K562 (cell line): ENCODE data around the gene NOL4L. TPM values are rescaled to one million over a fixed set of nuclear protein-coding genes. Genes with fewer than 3 reads are reported as not detected.

Experiments
- ATAC-seq: fragments of 200-7000 bp; cut with Tn5 transposase; 3 replicates; pipeline ENCODE4 v1.9.1; 2020; ENCODE audit warnings: moderate library complexity
- BruUV-seq: library from RNA; stranded (reverse); fragments of 400-500 nt; replicated peaks from 2 replicates; lab custom pipeline; 2021; lab: Mats Ljungman, UMichigan
- CTCF ChIA-PET: fragments of 300-600 bp; formaldehyde crosslinking; extraction: SDS; loops from one replicate; lab custom pipeline; 2021; ENCODE audit warnings: low intra/inter-chr PET ratio; lab: Yijun Ruan, JAX
- POLR2A ChIA-PET: fragments of 300-600, 350-650 bp; sonication (Branson Sonifier 250); formaldehyde crosslinking; extraction: SDS; loops from one replicate; lab custom pipeline; 2021; ENCODE audit warnings: antibody characterized with exemption, inconsistent platforms; lab: Yijun Ruan, JAX
- DNase-seq, 4 experiments: peaks; one replicate each; pipeline versions ENCODE4 v3.0.0 to v3.0.0-alpha.2; 2011 to 2018; ENCODE audit warnings: low spot score in 3 of 4, mixed read lengths in 3 of 4; ENCODE audit errors: extremely low read depth in 1 of 4
- FAIRE-seq: peaks from 2 replicates; lab custom pipeline; 2011; peaks lifted over from hg19 to GRCh38; lab: Jason Lieb, UNC
- H2AFZ ChIP-seq: 2 replicates; pipeline ENCODE4 v1.6.0; 2011; ENCODE audit warnings: low read depth, low read length, control low read depth, inconsistent platforms
- H3K27ac ChIP-seq: fragments of 200-600 bp; 3 replicates; pipeline ENCODE4 v1.8.0; 2011; ENCODE audit warnings: low read depth, mild to moderate bottlenecking, control low read depth, inconsistent platforms, low read length, moderate library complexity, mixed read lengths; ENCODE audit errors: extremely low read depth
- H3K27me3 ChIP-seq, 2 experiments: fragments of 300-600 bp in 1 of 2; 2 replicates in 1 of 2; 3 replicates in 1 of 2; pipeline versions ENCODE4 v1.6.0 to v1.8.0; 2011; ENCODE audit warnings: inconsistent platforms in 2 of 2, low read length in 2 of 2, mild to moderate bottlenecking in 1 of 2, mixed read lengths in 1 of 2, moderate library complexity in 1 of 2; ENCODE audit not compliant: control insufficient read depth in 2 of 2, insufficient read depth in 2 of 2
- H3K36me3 ChIP-seq: fragments of 300-600 bp; 3 replicates; pipeline ENCODE4 v1.8.0; 2011; ENCODE audit warnings: mild to moderate bottlenecking, low read length, inconsistent platforms; ENCODE audit not compliant: control insufficient read depth, insufficient read depth
- H3K4me1 ChIP-seq, 2 experiments: fragments of 200-600 bp in 1 of 2; replicated peaks in 1 of 2; 2 replicates in 1 of 2; 3 replicates in 1 of 2; pipeline versions ENCODE4 v1.5.1 to v1.8.0; 2011; ENCODE audit warnings: inconsistent platforms in 2 of 2, low read length in 2 of 2, mild to moderate bottlenecking in 1 of 2, mixed read lengths in 1 of 2, moderate library complexity in 1 of 2; ENCODE audit not compliant: control insufficient read depth in 2 of 2, insufficient read depth in 2 of 2
- H3K4me2 ChIP-seq: 2 replicates; pipeline ENCODE4 v1.6.1; 2011; ENCODE audit warnings: low read length, control low read depth, inconsistent platforms, mixed read lengths; ENCODE audit not compliant: insufficient read depth
- H3K4me3 ChIP-seq: fragments of 200-600 bp; sonication (generic), shearing (Covaris generic); 2 replicates; pipeline ENCODE4 v1.5.1; 2016; ENCODE audit warnings: control low read depth, inconsistent platforms
- H3K79me2 ChIP-seq: fragments of 200-600 bp; 3 replicates; pipeline ENCODE4 v1.8.0; 2011; ENCODE audit warnings: low read length, inconsistent platforms; ENCODE audit not compliant: control insufficient read depth, insufficient read depth
- H3K9ac ChIP-seq, 2 experiments: 2 replicates each; pipeline versions ENCODE4 v1.6.0 to v1.6.1; 2011; ENCODE audit warnings: low read depth in 2 of 2, low read length in 2 of 2, control low read depth in 1 of 2, inconsistent platforms in 1 of 2, mild to moderate bottlenecking in 1 of 2, mixed read lengths in 1 of 2; ENCODE audit not compliant: insufficient read depth in 1 of 2
- H3K9me1 ChIP-seq: one replicate; pipeline ENCODE4 v1.6.0; 2011; ENCODE audit warnings: inconsistent platforms, mild to moderate bottlenecking, low read length, moderate library complexity; ENCODE audit not compliant: control insufficient read depth, insufficient read depth
- H3K9me3 ChIP-seq: replicated peaks from 2 replicates; pipeline ENCODE4 v1.5.1; 2011; ENCODE audit warnings: low read depth, low read length, inconsistent platforms; ENCODE audit not compliant: control insufficient read depth, insufficient read depth
- H4K20me1 ChIP-seq: replicated peaks from 2 replicates; pipeline ENCODE4 v1.6.1; 2011; ENCODE audit warnings: low read length, inconsistent platforms, mixed read lengths; ENCODE audit not compliant: control insufficient read depth, insufficient read depth
- CBFA2T3 ChIP-seq: fragments of 450-650 bp; IDR thresholded peaks from 2 replicates; pipeline ENCODE4 v1.6.1; 2017
- CHD7 ChIP-seq: fragments of 200-600 bp; sonication (generic); IDR thresholded peaks from one replicate; pipeline ENCODE4 v1.6.1; 2012; ENCODE audit warnings: mild to moderate bottlenecking, low read depth, low read length, inconsistent platforms
- E2F1 ChIP-seq: sonication (generic); formaldehyde crosslinking; IDR thresholded peaks from 2 replicates; pipeline ENCODE4 v1.8.1; 2023; ENCODE audit warnings: mild to moderate bottlenecking, missing genetic modification reagents, moderate library complexity
- KAT2B ChIP-seq: IDR thresholded peaks from one replicate; pipeline ENCODE4 v1.6.1; 2012; ENCODE audit warnings: low read depth, mild to moderate bottlenecking, control low read depth, inconsistent platforms, low read length, moderate library complexity
- KLF13 ChIP-seq: fragments of 450-650 bp; IDR thresholded peaks from 2 replicates; pipeline ENCODE4 v1.6.1; 2016; ENCODE audit warnings: missing genetic modification characterization, low read depth, mild to moderate bottlenecking, missing compliant biosample characterization, moderate library complexity, borderline replicate concordance
- PCBP2 ChIP-seq: fragments of 200-400 bp; formaldehyde crosslinking; IDR thresholded peaks from 2 replicates; pipeline ENCODE4 v1.6.1; 2018; ENCODE audit warnings: low read length, low read depth, mild to moderate bottlenecking, moderate library complexity; ENCODE audit not compliant: poor library complexity, severe bottlenecking
- XRCC3 ChIP-seq: fragments of 450-650 bp; IDR thresholded peaks from 2 replicates; pipeline ENCODE4 v1.6.1; 2017; ENCODE audit warnings: mild to moderate bottlenecking, moderate library complexity
- ZNF23 ChIP-seq: fragments of 250-450 bp; sonication (Bioruptor Pico); IDR thresholded peaks from 2 replicates; pipeline ENCODE4 v1.4.0; 2020; ENCODE audit warnings: mild to moderate bottlenecking
- WGBS: fragments of 100-300 bp; shearing (Covaris generic); methylation state at CpG from one replicate; pipeline ENCODE4 v1.1.6; 2016; ENCODE audit warnings: low coverage, mixed read lengths; ENCODE audit not compliant: insufficient coverage; ENCODE audit errors: missing lambda C conversion rate; 5-methylcytosine and 5-hydroxymethylcytosine counted together
- in situ Hi-C: fragments of 300-500 bp; cut with MboI; formaldehyde crosslinking; loops from 4 replicates; pipeline ENCODE4 v1.15.0; 2018; ENCODE audit warnings: inconsistent platforms, mixed read lengths
- intact Hi-C: fragments of 100-400 bp; cut with micrococcal nuclease; formaldehyde crosslinking; loops from 2 replicates; pipeline ENCODE4 v1.14.2; 2022
- polyA plus RNA-seq, 8 experiments: library from polyadenylated mRNA; depleted of rRNA in 4 of 8; stranded (reverse) in 5 of 8; unstranded in 3 of 8; fragments of >200 nt; fragmentation: Nextera tagmentation in 2 of 8; fragmentation: Illumina TruSeq in 1 of 8; extraction: Ambion mirVana in 2 of 8; extraction: Trizol in 1 of 8; gene quantifications; 2 replicates each; pipeline versions ENCODE4 v1.2.1 to v1.2.3, GENCODE V29; 2011 to 2014; ENCODE audit warnings: inconsistent platforms in 1 of 8, missing spikeins in 1 of 8
- total RNA-seq, 7 experiments: library from RNA; depleted of rRNA in 6 of 7; stranded (reverse); fragments of >200 nt in 6 of 7; fragmentation: Illumina TruSeq in 2 of 7; extraction: Trizol in 2 of 7; gene quantifications; 2 replicates each; pipeline versions ENCODE4 v1.2.1 to v1.2.3, GENCODE V29; 2011 to 2021; ENCODE audit warnings: low replicate concordance in 1 of 7
- TF ChIP-seq, protein P1 (sequence below): IDR thresholded peaks from 2 replicates; pipeline ENCODE4 v1.6.1; 2011; ENCODE audit not compliant: insufficient read length; ENCODE audit errors: extremely low read depth

The NOL4L gene
- total and polyA plus RNA-seq, 9 of the 15 experiments (the other 6 are each of a cell fraction or from before 2014, with no cell fraction given), result 5.1 to 36.2 (median 13.6) TPM

DNA sequence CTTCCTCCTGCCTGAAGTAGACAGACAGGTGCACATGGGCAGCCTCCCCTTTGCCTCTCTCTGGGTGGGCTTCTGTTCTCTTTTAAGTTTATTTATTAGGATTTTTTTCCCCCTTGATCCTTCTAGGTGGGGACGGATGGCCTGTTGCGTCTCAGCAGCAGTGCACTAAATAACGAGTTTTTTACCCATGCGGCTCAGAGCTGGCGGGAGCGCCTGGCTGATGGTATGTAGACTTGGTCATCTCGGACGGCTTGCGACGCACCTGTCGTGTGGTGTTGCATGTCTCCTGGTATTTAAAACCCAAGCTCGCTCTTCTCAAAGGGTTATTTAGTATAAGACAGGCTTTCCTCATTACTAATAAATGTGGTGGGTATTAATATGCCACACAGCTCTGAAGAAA is 153.7 kb downstream of the NOL4L start:
- in situ Hi-C loops, result no loop called here
- ATAC-seq, result no peak
- no peaks in the 10 kb centered on the region for H3K9me3 ChIP-seq
- no peak for FAIRE-seq
- H4K20me1 ChIP-seq, result peaks cover 4% of the 10 kb centered on the region; the same call in 1 of the 2 replicates
- H3K9ac ChIP-seq, result no peak overlapping the region
- H3K4me1 ChIP-seq, result no peaks in the 10 kb centered on the region
- H3K27ac ChIP-seq, result no peak overlapping the region
- WGBS, result 96% methylated on average over 12 of the region's 12 CpGs
- H3K79me2 ChIP-seq, result 0 out of 3 replicates have a peak, but pooled peaks cover 3% of the 10 kb centered on the region
- ChIA-PET POLR2A (interaction anchor here (0.6 to 1.2 kb wide), 3 partner anchors 17 to 222 kb away, joined by 3 to 4 read pairs (median 4); no protein-coding TSS in a partner anchor), CTCF (no interaction called here)
- no TSS peak for BruUV-seq
- H3K4me3 ChIP-seq, result no peak overlapping the region
- no peak overlapping the region for H2AFZ ChIP-seq
- DNase-seq, result no peak
- H3K36me3 ChIP-seq, result peaks cover 94% of the 10 kb centered on the region
- H3K4me2 ChIP-seq, result no peak overlapping the region
- H3K9me1 ChIP-seq, result no peaks in the 10 kb centered on the region
- intact Hi-C loops, result no loop called here
- H3K27me3 ChIP-seq, result no peaks in the 10 kb centered on the region
- TF ChIP-seq CHD7, result no peak
- no peak for TF ChIP-seq E2F1
- no peak for TF ChIP-seq ZNF23 (CRISPR knock-in tag)
- TF ChIP-seq, protein P1, sequence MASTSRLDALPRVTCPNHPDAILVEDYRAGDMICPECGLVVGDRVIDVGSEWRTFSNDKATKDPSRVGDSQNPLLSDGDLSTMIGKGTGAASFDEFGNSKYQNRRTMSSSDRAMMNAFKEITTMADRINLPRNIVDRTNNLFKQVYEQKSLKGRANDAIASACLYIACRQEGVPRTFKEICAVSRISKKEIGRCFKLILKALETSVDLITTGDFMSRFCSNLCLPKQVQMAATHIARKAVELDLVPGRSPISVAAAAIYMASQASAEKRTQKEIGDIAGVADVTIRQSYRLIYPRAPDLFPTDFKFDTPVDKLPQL, result no peak
- TF ChIP-seq PCBP2, result no peak
- no peak for TF ChIP-seq XRCC3
- TF ChIP-seq KAT2B, result no peak
- TF ChIP-seq CBFA2T3, result no peak
- no peak for TF ChIP-seq KLF13 (tag)
